GM20000 (cell line): ENCODE results near the gene TACO1.

ENCODE experiments used
- DNase-seq: peaks from one replicate; pipeline ENCODE4 v3.0.0; 2012; ENCODE audit warnings: low spot score
- TF ChIP-seq, protein P1 (sequence below): IDR thresholded peaks from 2 replicates; pipeline ENCODE4 v1.5.1; 2012; ENCODE audit warnings: mild to moderate bottlenecking, control low read depth; ENCODE audit errors: extremely low read depth, missing control alignments

TACO1 gene

DNA sequence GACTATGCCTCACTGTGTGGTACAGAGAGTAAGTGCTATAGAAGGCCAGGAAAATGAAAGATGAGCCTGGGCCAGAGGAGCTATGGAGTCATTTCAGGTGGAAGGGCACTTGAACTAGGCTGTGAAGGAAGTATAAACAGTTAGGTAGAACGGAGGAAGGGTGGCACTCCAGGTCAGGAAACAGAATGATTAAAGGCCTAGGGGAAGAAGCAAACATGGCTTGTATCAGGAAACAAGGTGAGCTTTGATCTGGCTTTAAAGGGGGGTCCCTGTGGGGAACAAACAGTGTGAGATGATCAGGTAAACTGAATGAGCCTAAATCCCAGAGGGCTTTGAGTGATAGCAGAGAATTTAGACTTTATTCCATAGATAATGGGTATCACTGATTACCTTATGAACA lies 38.4 kb downstream of the TACO1 start:
- DNase-seq: no peak
- TF ChIP-seq, protein P1, sequence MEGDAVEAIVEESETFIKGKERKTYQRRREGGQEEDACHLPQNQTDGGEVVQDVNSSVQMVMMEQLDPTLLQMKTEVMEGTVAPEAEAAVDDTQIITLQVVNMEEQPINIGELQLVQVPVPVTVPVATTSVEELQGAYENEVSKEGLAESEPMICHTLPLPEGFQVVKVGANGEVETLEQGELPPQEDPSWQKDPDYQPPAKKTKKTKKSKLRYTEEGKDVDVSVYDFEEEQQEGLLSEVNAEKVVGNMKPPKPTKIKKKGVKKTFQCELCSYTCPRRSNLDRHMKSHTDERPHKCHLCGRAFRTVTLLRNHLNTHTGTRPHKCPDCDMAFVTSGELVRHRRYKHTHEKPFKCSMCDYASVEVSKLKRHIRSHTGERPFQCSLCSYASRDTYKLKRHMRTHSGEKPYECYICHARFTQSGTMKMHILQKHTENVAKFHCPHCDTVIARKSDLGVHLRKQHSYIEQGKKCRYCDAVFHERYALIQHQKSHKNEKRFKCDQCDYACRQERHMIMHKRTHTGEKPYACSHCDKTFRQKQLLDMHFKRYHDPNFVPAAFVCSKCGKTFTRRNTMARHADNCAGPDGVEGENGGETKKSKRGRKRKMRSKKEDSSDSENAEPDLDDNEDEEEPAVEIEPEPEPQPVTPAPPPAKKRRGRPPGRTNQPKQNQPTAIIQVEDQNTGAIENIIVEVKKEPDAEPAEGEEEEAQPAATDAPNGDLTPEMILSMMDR: no peak

DNA sequence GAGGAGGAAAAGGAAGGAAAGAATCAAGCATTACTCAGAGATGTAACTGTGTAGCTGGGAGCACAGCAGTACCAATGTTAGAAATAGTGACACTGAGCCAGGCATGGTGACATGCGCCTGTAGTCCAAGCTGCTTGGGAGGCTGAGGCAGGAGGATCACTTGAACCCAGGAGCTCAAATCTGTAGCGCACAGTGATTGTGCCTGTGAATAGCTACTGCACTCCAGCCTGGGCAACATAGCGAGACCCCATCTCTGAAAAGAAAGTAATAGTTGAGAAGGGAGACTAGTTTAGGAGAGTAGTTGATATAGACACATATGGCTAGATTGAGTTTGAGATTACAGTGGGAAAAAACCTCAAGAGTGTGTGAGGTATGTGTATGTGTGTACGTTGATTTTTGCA lies 39.3 kb downstream of the TACO1 start:
- no peak for DNase-seq
- TF ChIP-seq, protein P1: no peak

DNA sequence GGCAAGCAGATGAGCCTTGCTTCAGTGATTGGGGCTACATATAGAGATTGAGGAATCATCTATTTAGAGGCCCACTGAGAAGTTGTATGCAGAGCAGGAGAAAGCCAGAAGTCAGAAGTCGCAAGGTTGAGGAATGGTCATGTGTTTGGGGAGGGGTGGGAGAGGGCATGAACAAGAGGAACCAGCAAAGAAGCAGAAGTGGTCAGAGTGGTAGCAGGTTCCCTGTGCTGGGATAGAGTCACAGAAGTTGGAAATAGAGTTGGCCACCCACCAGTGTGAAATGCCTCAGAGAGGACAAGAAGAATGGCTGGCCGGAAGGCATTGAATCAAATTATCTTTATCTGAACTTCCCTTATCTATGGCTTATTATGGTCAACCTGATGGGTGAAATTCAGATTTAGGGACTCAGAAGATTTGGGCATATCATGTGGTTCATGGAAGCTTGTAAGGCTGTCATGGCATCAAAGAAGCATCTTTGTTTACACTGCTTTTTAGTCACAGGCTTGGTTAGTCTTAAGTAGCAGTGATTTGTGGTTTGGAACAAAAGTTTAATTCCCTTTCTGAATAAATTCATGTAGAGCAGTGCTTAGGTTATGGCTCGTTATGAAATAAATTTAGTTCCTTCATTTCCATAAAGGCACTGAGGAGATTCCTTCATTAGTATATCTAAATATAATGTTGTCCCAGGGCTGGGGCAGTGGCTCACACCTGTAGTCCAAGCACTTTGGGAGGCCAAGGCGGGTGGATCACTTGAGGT lies 41.2 kb downstream of the TACO1 start:
- DNase-seq: no peak
- TF ChIP-seq, protein P1: no peak

DNA sequence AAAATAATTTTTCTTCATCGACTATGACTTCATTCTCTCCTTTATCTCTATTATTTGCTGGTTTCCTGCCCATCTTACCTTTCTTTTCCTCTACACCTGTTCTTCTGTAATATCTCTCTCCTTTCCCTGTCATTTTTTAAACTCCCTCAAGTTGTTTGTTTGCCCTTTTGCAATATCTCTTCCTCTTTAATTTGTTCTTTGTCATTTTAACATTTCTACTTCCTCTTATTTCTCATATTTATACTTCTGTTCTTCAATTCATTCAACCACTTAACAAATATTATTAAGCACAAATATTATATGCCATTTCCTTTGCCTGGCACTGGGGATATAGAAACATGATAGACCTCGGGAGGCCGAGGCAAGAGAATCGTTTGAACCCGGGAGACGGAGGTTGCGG lies 44.2 kb downstream of the TACO1 start:
- TF ChIP-seq, protein P1: no peak
- DNase-seq: no peak

DNA sequence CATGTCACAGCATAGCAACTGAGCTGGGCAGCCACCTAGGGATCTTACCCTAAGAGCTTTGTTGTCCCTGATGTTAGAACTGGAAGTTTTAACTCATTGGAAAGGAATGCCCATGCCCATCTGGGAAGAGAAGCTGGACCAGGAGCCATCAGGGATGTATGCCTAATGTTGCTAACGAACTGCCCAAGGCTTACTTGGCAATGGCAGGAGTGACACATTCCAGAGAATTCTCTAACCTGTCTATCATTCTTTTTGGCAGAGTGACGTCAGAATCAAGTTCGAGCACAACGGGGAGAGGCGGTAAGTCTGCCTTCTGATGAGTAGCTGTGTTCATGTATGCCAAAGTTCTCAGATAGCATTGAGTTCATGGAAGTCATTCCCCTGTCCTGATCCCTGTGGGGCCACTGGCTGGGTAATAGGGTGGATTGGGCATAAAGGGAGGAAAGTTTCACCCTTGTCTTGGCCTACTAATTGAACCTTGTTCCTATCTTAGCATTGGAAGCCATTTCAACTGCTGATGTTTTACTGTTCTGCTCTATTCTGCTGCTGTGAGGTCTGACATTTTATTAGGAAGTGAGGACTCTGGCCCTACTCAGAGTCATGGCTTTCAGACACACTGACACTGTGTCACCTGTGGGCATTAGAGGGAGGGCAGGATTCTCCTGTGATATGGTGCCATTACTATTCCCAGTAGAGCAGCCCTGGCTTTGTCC lies 45.2 kb downstream of the TACO1 start:
- DNase-seq: no peak
- TF ChIP-seq, protein P1: no peak

DNA sequence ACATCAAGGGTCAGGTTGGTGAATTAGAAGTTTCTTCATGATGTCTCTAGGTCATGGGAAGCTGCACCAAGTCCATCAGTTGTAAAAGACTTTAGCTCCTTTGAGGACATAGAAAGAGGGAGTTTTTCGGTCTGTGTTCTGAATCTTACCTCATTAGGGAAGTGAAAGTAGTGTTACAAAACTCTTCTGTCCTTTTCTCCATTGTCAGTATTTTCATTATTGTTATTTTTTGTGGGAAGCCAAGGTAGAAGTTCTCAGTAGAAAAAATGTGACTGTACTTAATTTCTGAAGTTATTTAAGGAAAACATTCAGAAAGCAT lies 45.8 kb downstream of the TACO1 start:
- TF ChIP-seq, protein P1: no peak
- peak; percentile 70 for DNase-seq

DNA sequence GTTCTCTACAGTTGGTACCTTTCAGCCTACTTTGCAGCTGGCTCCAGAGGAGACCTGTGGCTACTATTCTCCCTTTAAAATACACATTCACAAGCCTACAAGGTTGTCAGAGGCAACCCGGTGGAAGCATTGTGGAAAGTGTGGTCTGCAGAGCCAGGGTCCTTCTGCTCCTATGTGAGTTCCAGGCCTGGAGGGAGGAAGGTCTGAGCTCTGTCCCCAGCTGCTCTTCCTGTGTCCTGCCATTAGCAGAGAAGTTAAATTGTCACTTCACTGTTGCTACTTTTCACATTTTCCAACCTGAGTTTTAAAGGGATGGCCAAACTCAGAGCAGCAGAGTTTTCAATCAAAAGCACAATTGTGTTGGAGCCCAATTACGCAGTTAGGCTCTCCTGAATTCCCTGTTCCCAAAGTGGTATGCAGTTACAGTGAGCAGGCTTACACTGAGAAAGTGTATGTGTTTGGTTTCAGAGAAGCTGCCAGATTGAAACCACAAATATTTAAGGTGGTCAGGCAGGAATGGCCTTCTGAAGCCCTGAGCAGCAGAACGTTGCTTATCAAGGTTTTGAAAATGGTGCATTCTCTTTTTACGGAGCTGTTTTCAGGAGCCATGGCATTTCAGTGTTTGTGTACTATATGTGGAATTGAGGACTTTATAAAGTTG lies 46.5 kb downstream of the TACO1 start:
- TF ChIP-seq, protein P1: no peak
- no peak for DNase-seq
